NCI-H526 (cell line): ENCODE results near the gene MPV17L2.
"Not testable (repeated sequence)": the region's sequence is repeated elsewhere in the genome, so short reads cannot be mapped to it uniquely, and the experiment has no call there.

Source experiments
- DNase-seq, 2 experiments: peaks; one replicate each; lab custom pipeline; 2025; lab: John Stamatoyannopoulos, UW

The MPV17L2 gene

DNA sequence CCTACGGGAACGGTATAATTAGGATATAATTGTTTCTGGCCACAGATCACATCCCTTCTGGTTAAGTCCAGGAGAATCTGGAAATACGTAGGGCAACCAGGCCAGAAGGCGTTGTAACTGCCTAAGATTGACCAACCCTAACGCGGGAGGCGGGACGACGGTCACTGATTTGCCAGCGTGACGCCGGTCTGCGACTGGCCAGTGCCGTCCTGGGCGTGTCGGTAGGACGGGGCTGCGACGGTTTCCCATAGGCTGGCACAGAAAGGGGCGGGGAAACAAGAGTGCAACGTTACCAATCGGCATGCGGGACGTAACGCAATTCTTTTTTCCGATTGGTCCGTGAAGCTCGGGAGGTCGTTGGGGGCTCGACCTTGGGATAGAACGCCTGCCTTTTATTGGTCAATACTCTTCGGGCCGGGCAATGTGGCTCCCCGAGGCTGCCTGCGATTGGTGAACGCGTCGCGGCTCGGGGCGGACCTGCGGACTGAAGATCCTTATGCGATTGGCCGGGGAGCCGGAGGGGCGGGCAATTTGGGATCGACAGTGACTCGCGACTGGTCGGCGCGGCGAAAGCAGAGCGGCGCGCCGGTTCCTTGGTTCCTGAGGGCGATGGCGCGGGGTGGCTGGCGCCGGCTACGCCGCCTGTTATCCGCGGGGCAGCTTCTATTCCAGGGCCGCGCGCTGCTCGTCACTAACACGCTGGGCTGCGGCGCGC, at the start of gene MPV17L2:
MPV17L2 (plus strand) TSS at position 546 of the 715 bp plus-strand sequence; CDS start at position 610, 64 bp downstream.
- peak; percentile 97 to 98 for DNase-seq

DNA sequence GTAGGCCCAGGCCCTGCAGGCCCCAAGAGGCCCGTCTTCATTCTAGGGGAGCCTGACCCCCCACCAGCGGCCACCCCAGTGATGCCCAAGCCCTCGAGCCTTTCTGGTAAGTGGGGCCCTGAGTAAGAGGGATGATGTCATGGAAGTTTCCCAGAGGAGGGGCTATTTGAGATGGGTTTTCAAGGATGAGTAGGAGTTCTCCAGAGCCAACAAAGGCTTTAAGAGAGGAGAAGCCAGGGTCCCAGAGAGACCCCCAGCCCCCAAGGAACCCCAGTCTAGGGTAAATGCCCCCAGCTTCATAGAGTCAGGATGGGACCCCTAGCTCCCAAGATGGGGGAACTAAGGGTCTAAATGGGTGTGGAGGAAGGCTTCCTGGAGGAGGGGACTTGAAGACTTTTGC, 49.1 kb upstream of the MPV17L2 start:
- no peak for DNase-seq

DNA sequence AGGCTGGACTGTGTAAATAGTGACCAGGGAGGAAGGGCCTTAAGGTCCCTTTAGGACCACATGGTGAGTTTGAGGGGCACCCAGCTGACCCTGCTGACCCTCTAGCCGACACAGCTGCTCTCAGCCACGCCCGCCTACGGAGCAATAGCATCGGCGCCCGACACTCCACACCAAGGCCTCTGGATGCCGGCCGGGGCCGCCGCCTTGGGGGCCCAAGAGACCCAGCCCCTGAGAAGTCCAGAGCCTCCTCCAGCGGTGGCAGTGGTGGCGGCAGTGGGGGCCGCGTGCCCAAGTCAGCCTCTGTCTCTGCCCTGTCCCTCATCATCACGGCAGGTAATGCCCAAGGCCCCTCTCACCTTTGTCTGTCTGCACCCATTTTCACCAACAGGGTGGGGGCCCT, 48.7 kb upstream of the MPV17L2 start:
- no peak for DNase-seq

DNA sequence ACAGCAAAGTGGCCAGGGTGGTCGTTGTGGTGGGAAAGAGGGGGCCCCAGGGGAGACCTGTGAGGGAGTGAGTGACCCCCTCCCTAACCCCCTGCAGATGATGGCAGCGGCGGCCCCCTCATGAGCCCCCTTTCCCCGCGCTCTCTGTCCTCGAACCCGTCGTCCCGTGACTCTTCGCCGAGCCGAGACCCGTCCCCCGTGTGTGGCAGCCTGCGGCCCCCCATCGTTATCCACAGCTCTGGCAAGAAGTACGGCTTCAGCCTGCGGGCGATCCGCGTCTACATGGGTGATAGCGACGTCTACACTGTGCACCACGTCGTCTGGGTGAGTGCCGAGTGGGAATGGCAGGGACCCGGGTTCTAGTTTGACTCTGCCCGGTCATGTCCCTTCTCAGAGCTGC, 48.1 kb upstream of the MPV17L2 start:
- no peak for DNase-seq

DNA sequence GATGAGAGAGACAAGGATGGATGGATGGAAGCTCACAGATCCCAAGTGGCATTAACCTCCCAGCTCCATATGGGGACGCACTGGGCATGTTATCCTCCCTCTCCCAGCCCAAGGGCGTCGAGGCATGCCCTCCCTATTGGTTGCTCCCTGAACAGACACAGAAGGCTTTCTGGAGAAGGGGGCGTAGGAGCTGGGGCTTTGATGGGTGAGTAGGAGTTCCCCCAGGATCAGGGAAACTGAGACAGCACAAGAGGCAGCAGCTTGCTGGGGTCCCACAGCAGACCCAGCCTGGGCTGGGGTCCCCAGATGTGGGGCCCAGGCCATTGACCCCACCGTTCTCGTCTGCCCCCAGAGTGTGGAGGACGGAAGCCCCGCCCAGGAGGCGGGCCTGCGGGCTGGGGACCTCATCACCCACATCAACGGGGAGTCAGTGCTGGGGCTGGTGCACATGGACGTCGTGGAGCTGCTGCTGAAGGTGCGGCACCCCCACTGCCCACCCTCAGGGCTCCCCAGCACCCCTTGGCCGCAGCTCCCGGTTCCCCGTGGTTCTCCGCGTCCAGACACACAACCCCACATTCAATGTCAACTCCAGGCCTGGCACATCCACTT, 47.5 kb upstream of the MPV17L2 start:
- DNase-seq, result no peak

DNA sequence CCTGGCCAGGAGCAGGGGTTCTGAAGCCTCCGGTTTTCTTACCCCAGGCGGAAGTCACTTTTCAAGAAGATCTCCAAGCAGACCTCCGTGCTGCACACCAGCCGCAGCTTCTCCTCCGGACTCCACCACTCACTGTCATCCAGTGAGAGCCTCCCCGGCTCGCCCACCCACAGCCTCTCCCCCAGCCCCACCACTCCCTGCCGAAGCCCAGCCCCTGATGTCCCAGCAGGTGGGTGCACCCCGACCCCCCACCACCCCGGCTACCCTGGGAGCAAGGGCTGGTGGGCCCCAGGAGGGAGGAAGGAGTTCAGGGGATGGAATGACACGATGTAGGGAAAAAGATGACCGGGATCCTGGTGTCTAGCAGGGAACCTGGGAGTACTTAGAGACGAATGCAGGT, 45.6 kb upstream of the MPV17L2 start:
- no peak for DNase-seq

DNA sequence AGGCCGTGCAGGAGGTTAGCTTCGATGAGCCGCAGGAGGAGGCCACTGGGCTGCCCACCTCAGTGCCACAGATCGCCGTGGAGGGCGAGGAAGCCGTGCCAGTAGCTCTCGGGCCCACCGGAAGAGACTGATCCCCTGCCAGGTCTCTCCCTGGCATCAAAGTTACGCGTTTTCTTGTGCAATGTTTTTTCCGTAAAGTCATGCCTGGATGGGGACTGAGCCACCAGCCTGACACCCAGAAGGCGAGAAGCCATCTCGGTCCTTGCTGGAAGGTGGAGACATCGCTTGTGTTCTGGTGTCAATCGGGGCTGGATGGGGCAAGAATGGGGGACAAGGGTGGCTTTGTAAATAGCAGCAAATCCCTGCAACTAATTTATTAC, 43.4 kb upstream of the MPV17L2 start:
- no peak for DNase-seq

DNA sequence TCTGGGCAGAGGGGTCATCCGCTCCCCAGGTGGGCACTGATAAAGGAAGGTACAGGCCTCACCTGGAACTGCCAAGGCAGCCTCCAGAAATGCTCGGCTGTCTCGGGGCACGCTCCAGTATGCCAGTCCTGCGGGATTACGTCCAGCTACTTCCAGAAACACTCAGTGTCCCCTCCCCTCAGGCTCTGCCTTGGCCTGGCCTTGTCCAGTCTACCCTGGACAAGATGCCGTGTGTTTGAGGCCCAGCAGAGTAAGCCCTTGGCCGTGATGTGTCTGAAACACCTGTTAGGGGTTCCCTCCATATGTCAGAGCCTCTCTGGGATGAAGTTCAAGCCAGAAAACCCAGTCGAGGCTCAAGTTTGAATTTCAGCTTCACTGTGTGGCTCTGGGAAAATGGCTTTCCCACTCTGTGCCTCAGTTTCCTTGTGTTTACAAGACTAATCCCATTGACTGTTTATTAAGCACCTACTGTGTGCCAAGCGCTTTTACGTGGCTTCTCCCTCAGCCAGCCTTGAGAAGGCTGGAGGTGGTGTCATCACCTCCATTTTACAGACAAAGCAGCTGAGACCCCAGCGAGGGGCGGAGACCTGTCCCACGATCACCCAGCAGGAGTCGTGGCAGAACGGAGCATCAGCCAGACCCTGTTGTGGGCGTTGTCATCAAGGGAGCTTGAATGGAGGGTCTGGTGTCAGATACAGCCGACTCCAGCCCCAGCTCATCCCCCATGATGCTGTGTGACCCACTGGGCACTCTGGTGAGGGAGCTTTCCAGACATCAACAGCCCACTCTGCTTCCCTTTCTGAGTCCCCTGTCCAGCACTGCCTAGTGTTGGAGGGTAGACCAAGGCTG, 42.0 kb upstream of the MPV17L2 start:
- DNase-seq, result no peak

DNA sequence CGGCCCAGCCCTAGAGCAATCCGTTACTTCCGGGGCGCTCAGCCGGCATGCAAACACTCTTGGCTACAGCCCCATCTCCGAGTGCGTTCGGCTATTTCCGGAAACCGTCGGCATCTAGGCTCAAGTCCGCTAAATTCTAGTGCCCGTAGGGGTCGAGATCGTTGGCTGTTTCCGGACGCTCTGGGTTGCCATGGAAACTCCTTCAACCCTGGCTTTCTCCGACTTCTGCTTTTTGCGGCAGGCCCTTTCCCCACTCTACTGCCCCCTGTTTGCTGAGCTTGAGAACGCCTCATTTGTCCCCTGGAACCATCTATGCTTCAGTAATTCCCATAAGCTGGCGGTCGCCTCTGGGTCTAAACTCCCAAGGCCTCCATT, 40.6 kb upstream of the MPV17L2 start:
- DNase-seq, result peak; percentile 77 to 90

DNA sequence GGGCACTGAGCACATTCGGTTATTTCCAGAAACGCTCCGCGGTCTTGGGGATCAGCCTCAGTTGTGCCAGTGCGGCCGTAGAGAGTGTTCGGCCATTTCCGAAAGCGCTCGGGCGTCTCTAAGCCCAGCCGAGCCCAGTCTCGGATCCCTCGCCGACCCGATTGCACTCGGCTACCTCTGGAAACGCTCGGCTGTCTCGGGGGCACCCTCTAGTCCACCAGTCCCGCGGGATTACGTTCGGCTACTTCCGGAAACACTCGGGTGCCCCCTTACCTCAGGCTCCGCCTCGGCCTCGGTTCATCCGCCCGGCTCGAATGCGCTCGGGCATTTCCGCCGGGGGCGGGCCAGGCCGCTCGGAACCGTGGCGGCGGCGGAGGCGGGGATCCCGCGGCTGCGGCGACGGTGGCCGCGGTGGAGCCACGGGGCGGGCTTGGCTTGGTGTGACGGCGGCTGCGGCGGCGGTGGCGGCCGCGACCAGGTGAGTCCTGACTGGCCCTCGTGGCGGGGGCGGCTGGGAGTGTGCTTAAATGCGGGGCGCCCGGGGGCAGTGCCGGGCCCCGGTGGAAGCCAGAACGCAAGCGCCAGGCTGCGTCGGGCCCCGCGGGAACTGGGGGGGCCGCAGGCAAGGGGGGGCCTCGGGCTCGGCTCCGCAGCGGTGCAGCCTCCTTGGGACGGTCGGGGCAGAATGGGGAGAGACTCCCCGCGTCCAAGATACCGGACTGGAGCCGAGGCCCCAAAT, 40.0 kb upstream of the MPV17L2 start, which contains the start of gene PIK3R2:
PIK3R2 (plus strand) TSS at position 347 of the 739 bp plus-strand sequence. CDS start 2,717 bp downstream, outside the sequence.
- peak; percentile 92 to 98 for DNase-seq

DNA sequence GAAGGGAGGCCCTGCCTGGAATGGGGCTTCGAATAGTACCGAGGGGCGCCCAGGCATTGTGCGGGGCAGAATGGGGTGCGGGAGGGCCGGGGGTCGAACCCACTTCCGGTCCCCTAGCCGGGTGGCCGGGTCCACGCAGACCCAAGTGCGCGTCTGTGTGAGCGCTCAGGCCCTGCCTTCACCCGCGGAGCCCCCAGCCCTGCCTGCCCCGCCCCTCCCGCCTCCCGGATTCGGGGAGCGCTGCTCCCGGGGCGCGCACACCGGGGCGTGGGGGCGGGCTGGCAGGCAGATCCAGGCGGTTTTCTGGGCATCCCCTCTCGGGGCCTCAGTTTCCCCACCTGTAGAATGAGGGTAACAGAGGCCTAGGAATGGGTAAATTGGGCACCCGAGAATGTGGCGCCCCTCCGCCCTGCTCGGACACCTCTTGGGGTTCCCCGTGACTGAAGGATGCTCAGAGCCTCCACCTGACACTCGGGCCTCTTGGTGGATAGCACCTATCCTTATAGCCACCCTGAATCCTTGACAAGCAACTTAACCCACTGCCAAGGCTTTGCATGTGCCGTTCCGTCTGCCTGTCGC, 39.4 kb upstream of the MPV17L2 start:
- no peak for DNase-seq

DNA sequence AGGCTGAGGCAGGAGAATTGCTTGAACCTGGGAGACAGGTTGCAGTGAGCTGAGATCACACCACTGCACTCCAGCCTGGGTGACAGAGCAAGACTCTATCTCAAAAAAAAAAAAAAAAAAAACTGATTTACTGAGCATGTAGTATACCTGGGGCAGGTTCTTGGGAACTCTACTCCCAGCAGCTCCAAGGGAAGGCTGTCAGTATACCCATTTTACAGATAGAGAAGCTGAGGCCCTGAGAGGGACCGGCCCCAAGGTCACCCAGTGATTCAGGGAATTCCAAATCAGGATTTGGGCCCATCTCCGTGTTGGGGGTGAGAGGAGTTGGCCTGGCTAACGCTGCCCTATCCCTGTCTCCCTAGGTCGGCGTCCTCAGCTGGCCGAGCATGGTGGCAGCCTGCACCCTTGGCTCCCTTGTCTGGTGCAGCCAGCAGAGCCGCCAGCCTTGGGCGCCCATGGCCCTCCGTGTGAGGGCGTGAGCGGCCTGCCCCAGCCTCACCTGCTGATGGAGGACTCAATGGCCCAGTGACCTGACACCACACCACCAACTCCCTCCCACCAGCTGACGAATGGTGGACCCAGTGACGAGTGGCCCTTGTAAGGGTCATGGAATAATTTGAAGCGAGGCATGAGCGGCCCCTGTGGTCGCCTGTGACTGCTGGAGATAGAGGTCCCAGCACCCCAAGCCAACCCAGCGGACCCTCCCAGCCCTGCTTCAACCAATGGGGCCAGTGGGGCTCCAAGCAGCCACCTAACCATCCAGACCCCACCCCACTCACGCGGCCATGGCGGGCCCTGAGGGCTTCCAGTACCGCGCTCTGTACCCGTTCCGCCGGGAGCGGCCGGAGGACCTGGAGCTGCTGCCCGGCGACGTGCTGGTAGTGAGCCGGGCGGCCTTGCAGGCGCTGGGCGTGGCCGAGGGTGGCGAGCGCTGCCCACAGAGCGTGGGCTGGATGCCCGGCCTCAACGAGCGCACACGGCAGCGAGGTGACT, 37.6 kb upstream of the MPV17L2 start:
- DNase-seq, result no peak

DNA sequence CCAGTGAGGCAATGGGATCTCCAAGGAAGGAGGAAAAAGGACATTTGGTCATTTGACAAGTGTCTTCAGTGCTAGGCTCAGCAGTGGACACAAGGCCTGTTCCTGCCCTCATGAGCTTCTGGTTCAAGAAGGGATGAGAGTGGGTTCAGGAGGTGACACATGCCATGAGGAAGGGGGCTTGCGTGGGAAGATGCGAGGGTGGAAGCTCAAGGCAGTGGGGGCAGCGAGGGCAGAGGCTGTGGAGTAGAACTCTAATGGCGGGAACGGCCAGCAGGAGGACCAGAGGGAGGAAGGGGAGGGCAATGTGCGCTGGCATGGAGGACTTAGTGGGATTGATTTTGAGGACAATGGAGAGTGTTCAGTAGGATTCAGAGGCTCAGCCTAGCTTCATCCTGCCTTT, 36.8 kb upstream of the MPV17L2 start:
- no peak for DNase-seq

DNA sequence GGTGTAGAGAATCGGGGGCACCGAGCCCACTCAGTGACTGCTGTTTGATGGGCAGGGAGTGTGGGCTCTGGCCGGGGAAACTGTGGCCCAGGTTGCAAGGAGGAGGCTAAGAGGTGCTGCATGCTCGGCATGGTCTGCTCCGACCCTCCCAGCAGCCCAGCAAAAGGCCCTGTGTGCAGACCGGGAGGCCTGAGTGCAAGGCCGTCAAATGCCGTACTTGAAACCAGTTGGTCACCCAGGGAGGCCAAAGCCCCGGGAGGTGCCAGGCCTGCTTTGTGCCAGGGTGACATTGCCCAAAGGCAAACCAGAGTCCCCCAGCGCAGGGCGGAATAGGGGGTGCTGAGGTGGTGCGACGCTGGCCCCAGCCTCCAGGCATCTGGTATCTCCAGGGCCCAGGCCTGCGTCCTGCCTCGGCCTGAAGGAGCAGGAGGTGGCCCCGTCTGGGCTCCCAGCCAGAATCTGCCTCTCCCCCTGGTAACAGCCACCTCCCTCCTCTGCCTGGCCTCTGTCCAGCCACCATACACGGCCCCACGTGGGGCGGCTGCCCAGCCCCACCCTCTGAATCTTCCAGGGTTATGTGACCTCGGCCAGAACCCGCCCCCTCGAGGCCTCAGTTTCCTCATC, 36.1 kb upstream of the MPV17L2 start:
- DNase-seq, result no peak

DNA sequence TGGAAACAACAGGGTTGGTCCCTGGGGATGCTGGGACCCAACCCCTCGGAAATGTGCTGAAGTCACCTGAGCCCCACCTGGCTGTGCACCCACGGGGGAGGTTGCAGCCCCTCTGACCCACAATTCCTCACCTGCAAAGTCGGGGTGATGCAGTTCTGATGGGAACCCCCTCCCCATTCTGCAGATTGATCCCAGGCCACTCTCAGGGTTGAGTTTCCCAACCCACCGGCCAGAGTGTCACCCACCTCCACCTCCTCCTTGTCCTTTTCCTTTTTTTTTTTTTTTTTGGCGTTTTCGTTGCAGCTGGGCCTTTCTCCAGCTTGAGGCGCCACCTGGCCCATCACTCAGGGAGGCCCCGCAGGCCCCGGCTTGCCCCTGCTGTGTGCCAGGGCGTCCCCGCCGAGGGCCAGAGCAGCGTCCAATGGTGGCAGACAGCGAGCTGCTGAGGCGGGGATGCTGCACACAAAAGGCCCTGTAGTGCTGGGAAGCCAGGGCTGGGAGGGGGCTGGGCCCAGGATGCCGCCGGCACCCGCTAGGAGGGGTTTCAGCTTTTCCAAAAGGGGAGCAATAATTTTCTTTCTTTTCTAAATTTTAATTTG, 35.5 kb upstream of the MPV17L2 start:
- DNase-seq, result peak in 1 of 2 experiments; percentile 67

DNA sequence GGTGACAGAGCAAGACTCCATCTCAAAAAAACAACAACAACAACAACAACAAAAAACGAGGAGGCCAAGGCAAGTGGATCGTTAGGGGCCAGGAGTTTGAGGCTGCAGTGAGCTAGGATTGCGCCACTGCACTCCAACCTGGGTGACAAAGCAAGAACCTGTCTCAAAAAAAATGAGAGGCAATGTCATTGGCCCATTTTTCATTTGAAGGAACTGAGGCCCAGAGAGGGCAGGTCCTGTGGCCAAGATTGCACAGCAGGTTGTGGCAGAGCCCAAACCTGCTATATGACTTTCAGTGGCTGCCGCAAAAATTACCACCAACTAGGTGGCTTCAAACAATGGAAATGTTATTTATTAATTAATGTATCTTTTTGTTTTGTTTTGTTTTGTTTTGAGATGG, 34.6 kb upstream of the MPV17L2 start:
- DNase-seq, result no peak

DNA sequence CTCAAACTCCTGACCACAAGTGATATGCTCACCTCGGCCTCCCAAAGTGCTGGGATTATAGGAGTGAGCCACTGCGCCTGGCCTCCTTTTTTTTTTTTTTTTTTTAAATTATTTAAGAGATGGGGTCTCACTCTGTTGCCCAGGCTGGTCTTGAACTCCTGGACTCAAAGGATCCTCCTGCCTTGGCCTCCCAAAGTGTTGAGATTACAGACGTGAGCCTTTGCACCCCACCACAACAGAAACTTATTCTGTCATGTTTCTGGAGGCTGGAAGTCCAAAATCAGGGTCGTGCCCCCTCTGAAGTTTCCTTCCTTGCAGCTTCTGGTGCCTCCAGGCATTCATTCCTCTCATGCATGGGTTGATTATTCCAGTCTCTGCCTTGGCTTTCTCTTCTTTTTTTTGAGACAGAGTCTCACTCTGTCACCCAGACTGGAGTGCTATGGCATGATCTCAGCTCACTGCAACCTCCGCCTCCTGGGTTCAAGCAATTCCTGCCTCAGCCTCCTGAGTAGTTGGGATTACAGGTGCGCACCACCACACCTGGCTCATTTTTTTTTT, 33.9 kb upstream of the MPV17L2 start:
- not testable (repeated sequence) for DNase-seq

DNA sequence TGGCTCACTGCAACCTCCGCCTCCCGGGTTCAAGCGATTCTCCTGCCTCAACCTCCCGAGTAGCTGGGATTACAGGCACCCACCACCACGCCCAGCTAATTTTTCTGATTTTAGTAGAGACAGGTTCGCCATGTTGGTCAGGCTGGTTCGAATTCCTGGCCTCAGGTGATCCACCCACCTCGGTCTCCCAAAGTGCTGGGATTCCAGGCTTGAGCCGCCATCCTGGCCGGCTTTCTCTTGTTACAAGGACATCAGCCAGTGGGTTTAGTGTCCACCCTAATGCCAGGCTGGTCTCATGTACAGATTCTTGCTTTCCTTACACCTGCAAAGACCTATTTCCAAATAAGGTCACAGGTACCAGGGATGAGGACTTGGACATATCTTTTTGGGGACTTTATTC, 33.2 kb upstream of the MPV17L2 start:
- no peak for DNase-seq

DNA sequence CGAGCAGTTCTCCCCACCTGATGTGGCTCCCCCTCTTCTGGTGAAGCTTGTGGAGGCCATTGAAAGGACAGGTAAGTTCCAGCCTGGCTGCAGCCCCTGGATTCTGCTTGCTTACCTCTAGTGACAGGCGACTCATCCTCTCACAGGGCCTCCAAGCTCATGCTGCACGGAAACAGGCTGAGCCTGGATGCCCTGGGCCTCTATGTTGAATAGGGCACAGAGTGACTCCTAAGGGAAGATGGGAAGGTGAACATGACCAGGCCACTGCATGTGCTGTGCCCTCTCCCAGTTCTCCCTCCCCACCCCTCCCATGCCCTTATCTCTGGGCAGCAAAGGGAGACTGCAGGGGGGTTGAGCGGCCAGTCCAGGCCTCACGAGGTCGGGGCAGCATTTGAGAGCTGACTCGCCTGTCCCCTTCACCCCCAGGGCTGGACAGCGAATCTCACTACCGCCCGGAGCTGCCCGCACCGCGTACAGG, 32.5 kb upstream of the MPV17L2 start:
- no peak for DNase-seq
